HG03045 (cell line): Measurements from ENCODE around the gene SLC17A9.
A peak's percentile ranks its signal among the peaks of the same experiment; 100 is the strongest.
"Not testable (repeated sequence)": the region's sequence is repeated elsewhere in the genome, so short reads cannot be mapped to it uniquely, and the experiment has no call there.

ENCODE experiments used
- ATAC-seq: cut with Tn5 transposase; IDR thresholded peaks from one replicate; pipeline ENCODE4 v1.9.1; 2021; ENCODE audit warnings: mild to moderate bottlenecking, moderate library complexity; ENCODE audit not compliant: unreplicated experiment

SLC17A9 gene

GRCh38 chr20:62920039-62920645 lies 32.4 kb upstream of the SLC17A9 start:
- ATAC-seq: no peak

- no peak for ATAC-seq
Observed at GRCh38 chr20:62921119-62921687, 31.3 kb upstream of the SLC17A9 start.

GRCh38 chr20:62922451-62922921 lies 30.0 kb upstream of the SLC17A9 start:
- no peak for ATAC-seq

GRCh38 chr20:62923059-62923668 lies 29.3 kb upstream of the SLC17A9 start:
- not testable (repeated sequence) for ATAC-seq

- no peak for ATAC-seq
Observed at GRCh38 chr20:62923669-62924441, 28.7 kb upstream of the SLC17A9 start.

GRCh38 chr20:62924442-62925075 lies 27.9 kb upstream of the SLC17A9 start:
- ATAC-seq: no peak

- no peak for ATAC-seq
Observed at GRCh38 chr20:62925076-62925419, 27.5 kb upstream of the SLC17A9 start.

- ATAC-seq: peak; percentile 24
Observed at GRCh38 chr20:62925420-62926228, 26.9 kb upstream of the SLC17A9 start.

- ATAC-seq: peak; percentile 70
Observed at GRCh38 chr20:62926229-62927127, 26.0 kb upstream of the SLC17A9 start, which contains the start of gene DIDO1. Gene DIDO1, minus strand, starts transcription at chr20:62926505.

GRCh38 chr20:62927128-62927705 lies 25.3 kb upstream of the SLC17A9 start:
- ATAC-seq: no peak

- no peak for ATAC-seq
Observed at GRCh38 chr20:62928246-62928939, 24.1 kb upstream of the SLC17A9 start.

- ATAC-seq: peak; percentile 30
Observed at GRCh38 chr20:62929051-62929538, 23.4 kb upstream of the SLC17A9 start.

- ATAC-seq: no peak
Observed at GRCh38 chr20:62931464-62931863, 21.0 kb upstream of the SLC17A9 start.

GRCh38 chr20:62933966-62934365 lies 18.5 kb upstream of the SLC17A9 start:
- no peak for ATAC-seq

GRCh38 chr20:62935204-62935967 lies 17.1 kb upstream of the SLC17A9 start:
- no peak for ATAC-seq

GRCh38 chr20:62935968-62936585 lies 16.4 kb upstream of the SLC17A9 start:
- ATAC-seq: no peak
